Measurements from ENCODE around the gene CDCP1. TPM values are rescaled to one million over a fixed set of nuclear protein-coding genes. Genes with fewer than 3 reads are reported as not detected.

Gene CDCP1
- total RNA-seq, 6 experiments from 2014 or later: 0.31 to 2.7 (median 0.83) TPM

DNA sequence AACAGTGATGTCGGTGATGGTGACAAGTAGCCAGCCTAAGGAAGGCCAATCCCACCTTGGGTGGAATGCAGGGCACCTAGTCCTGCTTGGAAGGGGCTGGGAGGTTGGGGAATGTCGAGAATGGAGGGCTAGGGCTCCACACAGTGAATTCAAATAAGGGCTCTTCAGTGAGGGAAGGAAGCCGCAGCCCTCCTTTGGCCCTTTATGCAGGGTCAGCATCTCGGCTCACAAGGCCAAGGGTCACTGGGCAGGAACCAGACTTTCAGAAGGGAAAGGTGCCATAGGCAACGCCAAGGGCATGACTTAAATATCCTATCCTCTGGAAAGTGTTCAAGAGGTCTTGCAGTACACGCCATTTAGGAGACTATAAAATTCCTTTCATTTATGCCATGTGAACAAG, 63.2 kb downstream of the CDCP1 start:
- Histone ChIP-seq H3K36me3 (no peaks in the 10 kb centered on the region), H3K4me3 (no peak overlapping the region), H3K9me3 (no peaks in the 10 kb centered on the region), H3K27me3 (no peaks in the 10 kb centered on the region), H3K27ac (no peak overlapping the region), H3K4me1 (no peaks in the 10 kb centered on the region)
- TF ChIP-seq, protein P1, sequence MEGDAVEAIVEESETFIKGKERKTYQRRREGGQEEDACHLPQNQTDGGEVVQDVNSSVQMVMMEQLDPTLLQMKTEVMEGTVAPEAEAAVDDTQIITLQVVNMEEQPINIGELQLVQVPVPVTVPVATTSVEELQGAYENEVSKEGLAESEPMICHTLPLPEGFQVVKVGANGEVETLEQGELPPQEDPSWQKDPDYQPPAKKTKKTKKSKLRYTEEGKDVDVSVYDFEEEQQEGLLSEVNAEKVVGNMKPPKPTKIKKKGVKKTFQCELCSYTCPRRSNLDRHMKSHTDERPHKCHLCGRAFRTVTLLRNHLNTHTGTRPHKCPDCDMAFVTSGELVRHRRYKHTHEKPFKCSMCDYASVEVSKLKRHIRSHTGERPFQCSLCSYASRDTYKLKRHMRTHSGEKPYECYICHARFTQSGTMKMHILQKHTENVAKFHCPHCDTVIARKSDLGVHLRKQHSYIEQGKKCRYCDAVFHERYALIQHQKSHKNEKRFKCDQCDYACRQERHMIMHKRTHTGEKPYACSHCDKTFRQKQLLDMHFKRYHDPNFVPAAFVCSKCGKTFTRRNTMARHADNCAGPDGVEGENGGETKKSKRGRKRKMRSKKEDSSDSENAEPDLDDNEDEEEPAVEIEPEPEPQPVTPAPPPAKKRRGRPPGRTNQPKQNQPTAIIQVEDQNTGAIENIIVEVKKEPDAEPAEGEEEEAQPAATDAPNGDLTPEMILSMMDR (IDR thresholded peaks at IDR 0.05): no peak
- TF ChIP-seq POLR2A (IDR thresholded peaks at IDR 0.05): no peak
- WGBS (ENCODE audit: insufficient coverage, low coverage, low lambda C conversion rate, missing lambda C conversion rate): 79% methylated on average over 6 of the region's 6 CpGs
- DNase-seq: no peak
- intact Hi-C loops (cut with DNase I): no loop called here
- ATAC-seq: no peak

DNA sequence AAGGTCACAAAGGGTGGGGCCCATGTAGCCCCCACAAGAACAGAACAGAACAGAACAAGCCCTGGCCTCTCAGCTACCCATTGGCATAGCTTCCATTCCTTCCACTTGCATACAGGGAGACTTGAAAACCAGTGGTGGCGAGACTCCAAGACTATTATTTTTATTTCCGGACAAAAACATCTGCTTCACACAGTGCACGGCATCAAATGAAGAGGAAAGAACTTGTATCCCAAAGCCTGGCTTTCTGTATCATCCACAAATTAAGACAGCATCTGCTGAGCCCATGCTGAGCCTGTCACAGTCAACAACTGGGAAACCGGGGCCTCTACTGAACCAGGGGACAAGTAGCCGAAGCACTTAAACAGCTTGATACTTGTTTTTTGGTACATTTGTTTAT, 64.0 kb downstream of the CDCP1 start:
- intact Hi-C loops (cut with DNase I): no loop called here

DNA sequence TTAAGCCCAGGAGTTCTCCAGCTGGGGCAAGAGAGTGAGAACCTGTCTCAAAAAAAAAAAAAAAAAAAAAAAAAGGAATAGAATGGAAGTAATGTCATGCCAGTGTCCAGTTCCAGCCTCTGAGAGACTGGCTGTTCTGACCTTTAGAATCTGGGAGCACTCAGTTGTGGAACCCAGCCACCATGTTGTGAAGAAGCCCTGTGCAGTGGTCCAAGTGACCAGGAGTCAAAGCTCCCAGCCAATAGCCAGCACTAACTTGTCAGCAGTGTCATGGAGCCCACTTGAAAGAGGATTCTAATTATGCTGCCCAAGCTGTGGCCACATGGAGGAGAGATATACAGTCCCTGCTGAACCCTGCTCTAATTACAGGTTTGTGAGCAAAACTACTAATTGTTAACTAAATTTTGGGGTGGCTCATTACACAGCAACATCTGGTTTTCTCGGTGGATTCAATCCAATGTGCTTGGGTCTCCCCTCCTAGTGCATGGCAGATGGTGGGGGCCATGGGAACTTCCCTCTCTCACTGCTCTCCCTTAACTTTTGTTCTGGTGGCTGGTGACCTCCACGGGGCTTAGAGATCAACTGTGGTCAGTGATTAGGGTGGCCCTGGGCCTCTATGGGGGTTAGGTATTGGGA, 64.6 kb downstream of the CDCP1 start:
- intact Hi-C loops (cut with DNase I): no loop called here
- WGBS (ENCODE audit: insufficient coverage, low coverage, low lambda C conversion rate, missing lambda C conversion rate): no CpG with 5 or more reads among the region's 2 CpGs
- ATAC-seq (no peak), DNase-seq (no peak)
- Histone ChIP-seq H3K4me1 (no peaks in the 10 kb centered on the region), H3K36me3 (no peaks in the 10 kb centered on the region), H3K27ac (no peak overlapping the region), H3K4me3 (no peak overlapping the region), H3K9me3 (no peaks in the 10 kb centered on the region), H3K27me3 (no peaks in the 10 kb centered on the region)
- TF ChIP-seq, protein P1 (IDR thresholded peaks at IDR 0.05): no peak
- no peak for TF ChIP-seq POLR2A (IDR thresholded peaks at IDR 0.05)

More for the DNA sequence above, 64.0 kb downstream of the CDCP1 start:
- no peak for TF ChIP-seq POLR2A (IDR thresholded peaks at IDR 0.05)
- TF ChIP-seq, protein P1 (IDR thresholded peaks at IDR 0.05): no peak
- no peaks in the 10 kb centered on the region for H3K27me3 ChIP-seq
- no peak overlapping the region for H3K4me3 ChIP-seq
- H3K9me3 ChIP-seq: no peaks in the 10 kb centered on the region
- H3K36me3 ChIP-seq: no peaks in the 10 kb centered on the region
- no peak overlapping the region for H3K27ac ChIP-seq
- H3K4me1 ChIP-seq: no peaks in the 10 kb centered on the region
- no peak for DNase-seq
- WGBS (ENCODE audit: insufficient coverage, low coverage, low lambda C conversion rate, missing lambda C conversion rate): 62% methylated on average over 4 of the region's 5 CpGs
- no peak for ATAC-seq

DNA sequence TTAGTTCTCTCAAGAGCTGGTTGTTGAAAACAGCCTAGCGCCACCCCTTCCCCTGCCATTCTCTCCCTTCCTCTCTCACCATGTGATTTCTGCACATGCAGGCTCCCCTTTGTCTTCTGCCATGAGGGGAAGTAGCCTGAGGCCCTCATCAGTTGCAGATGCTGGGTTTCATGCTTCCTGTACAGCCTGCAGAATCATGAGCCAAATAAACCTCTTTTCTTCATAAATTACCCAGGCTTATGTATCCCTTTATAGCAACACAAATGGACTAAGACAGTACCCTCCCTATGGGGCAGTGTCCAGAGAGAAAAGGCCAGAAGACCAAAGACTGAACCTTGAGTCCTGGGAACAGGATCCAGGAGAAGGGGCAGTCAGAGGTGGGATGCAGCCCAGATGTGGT, 65.4 kb downstream of the CDCP1 start:
- Histone ChIP-seq H3K27me3 (no peaks in the 10 kb centered on the region), H3K4me1 (no peaks in the 10 kb centered on the region), H3K36me3 (no peaks in the 10 kb centered on the region), H3K9me3 (no peaks in the 10 kb centered on the region), H3K27ac (no peak overlapping the region), H3K4me3 (no peak overlapping the region)
- intact Hi-C loops (cut with DNase I): no loop called here
- ATAC-seq (peak in 3 of 4 donors; percentile 21 to 26 (median 23)), DNase-seq (no peak)
- TF ChIP-seq, protein P1 (IDR thresholded peaks at IDR 0.05): no peak
- TF ChIP-seq POLR2A (IDR thresholded peaks at IDR 0.05): no peak
- WGBS (ENCODE audit: insufficient coverage, low coverage, low lambda C conversion rate, missing lambda C conversion rate): 80% methylated on average over 1 of the region's 1 CpG

Data from right lobe of liver (tissue), 6 donors.